Keratinocyte (primary cell): ENCODE data around the gene MEP1B.

Source experiments
- EZH2 ChIP-seq: IDR thresholded peaks from one replicate; pipeline ENCODE4 v1.6.1; 2012; ENCODE audit warnings: inconsistent platforms, mild to moderate bottlenecking, low read length, moderate library complexity
- TF ChIP-seq, protein P1 (sequence below), 3 experiments: IDR thresholded peaks in 1 of 3; conservative IDR thresholded peaks in 1 of 3; optimal IDR thresholded peaks in 1 of 3; 2 replicates in 2 of 3; 3 replicates in 1 of 3; pipeline versions ENCODE3 to v1.5.1; 2011; ENCODE audit warnings: low read length in 3 of 3, mild to moderate bottlenecking in 3 of 3, moderate library complexity in 2 of 3, control low read depth in 1 of 3, inconsistent platforms in 1 of 3; ENCODE audit not compliant: insufficient read depth in 2 of 3; ENCODE audit errors: extremely low read depth in 1 of 3

DNA sequence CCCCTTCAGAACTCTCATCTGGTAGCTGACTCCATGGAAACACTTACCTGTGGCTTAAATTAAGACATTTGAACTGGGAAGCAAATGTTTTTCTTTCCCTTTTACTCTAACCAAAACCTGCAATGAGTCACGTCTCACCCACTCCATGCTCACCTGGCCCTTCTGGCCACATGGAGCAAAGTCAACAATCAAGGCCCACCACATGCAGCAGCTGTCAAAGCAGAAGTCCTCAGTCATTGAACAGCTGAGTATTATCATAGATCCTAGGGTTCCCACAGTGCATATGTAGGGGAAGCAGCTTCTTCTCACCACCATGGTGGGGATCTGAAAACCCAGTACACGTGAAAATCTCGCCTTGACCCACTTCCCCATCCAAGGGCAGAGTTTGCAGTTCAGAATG, 12.3 kb upstream of the MEP1B start:
- TF ChIP-seq, protein P1, sequence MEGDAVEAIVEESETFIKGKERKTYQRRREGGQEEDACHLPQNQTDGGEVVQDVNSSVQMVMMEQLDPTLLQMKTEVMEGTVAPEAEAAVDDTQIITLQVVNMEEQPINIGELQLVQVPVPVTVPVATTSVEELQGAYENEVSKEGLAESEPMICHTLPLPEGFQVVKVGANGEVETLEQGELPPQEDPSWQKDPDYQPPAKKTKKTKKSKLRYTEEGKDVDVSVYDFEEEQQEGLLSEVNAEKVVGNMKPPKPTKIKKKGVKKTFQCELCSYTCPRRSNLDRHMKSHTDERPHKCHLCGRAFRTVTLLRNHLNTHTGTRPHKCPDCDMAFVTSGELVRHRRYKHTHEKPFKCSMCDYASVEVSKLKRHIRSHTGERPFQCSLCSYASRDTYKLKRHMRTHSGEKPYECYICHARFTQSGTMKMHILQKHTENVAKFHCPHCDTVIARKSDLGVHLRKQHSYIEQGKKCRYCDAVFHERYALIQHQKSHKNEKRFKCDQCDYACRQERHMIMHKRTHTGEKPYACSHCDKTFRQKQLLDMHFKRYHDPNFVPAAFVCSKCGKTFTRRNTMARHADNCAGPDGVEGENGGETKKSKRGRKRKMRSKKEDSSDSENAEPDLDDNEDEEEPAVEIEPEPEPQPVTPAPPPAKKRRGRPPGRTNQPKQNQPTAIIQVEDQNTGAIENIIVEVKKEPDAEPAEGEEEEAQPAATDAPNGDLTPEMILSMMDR (optimal IDR thresholded peaks at IDR 0.05 in 1 of 3, IDR thresholded peaks at IDR 0.05 in 1 of 3, conservative IDR thresholded peaks at IDR 0.05 in 1 of 3; ENCODE audit: extremely low read depth in 1 of 3, insufficient read depth in 2 of 3, low read length in 3 of 3), result no peak
- TF ChIP-seq EZH2, result no peak
